Hippocampal formation (tissue), 2 donors: ENCODE measurements around the gene SLC36A4.
"Not testable (repeated sequence)": the region's sequence is repeated elsewhere in the genome, so short reads cannot be mapped to it uniquely, and the experiment has no call there.

Experiments
- DNase-seq, 2 donors: peaks; one replicate each; lab custom pipeline; 2025; lab: John Stamatoyannopoulos, UW

SLC36A4 gene

GRCh38 chr11:93197380-93198214, at the start of gene SLC36A4:
SLC36A4 (minus strand) TSS chr11:93197991; CDS start chr11:93197832, 159 bp downstream.
- peak; percentile 73 to 81 for DNase-seq

GRCh38 chr11:93246790-93247189, 49.0 kb upstream of the SLC36A4 start:
- DNase-seq = not testable (repeated sequence)

GRCh38 chr11:93244018-93244417, 46.2 kb upstream of the SLC36A4 start:
- DNase-seq = no peak

- no peak for DNase-seq
Observed at GRCh38 chr11:93239966-93240365, 42.2 kb upstream of the SLC36A4 start.

- no peak for DNase-seq
Observed at GRCh38 chr11:93238956-93239355, 41.2 kb upstream of the SLC36A4 start.

- DNase-seq = peak; percentile 2 to 4
Observed at GRCh38 chr11:93236741-93237675, 39.2 kb upstream of the SLC36A4 start.

- peak; percentile 70 to 76 for DNase-seq
Observed at GRCh38 chr11:93234602-93235207, 36.9 kb upstream of the SLC36A4 start.

- DNase-seq = no peak
Observed at GRCh38 chr11:93229876-93230275, 32.1 kb upstream of the SLC36A4 start.

GRCh38 chr11:93225662-93226061, 27.9 kb upstream of the SLC36A4 start:
- DNase-seq = peak in 1 of 2 donors; percentile 61

- DNase-seq = no peak
Observed at GRCh38 chr11:93221539-93221938, 23.7 kb upstream of the SLC36A4 start.

- no peak for DNase-seq
Observed at GRCh38 chr11:93220078-93220477, 22.3 kb upstream of the SLC36A4 start.

GRCh38 chr11:93219440-93219839, 21.6 kb upstream of the SLC36A4 start:
- no peak for DNase-seq

GRCh38 chr11:93216511-93217101, 18.8 kb upstream of the SLC36A4 start:
- no peak for DNase-seq

- no peak for DNase-seq
Observed at GRCh38 chr11:93213622-93214021, 15.8 kb upstream of the SLC36A4 start.

GRCh38 chr11:93212094-93212493, 14.3 kb upstream of the SLC36A4 start:
- no peak for DNase-seq

- no peak for DNase-seq
Observed at GRCh38 chr11:93209466-93209865, 11.7 kb upstream of the SLC36A4 start.

GRCh38 chr11:93208663-93209270, 11.0 kb upstream of the SLC36A4 start:
- no peak for DNase-seq

- no peak for DNase-seq
Observed at GRCh38 chr11:93199616-93200015, 1.8 kb upstream of the SLC36A4 start.

- DNase-seq = peak in 1 of 2 donors; percentile 56
Observed at GRCh38 chr11:93198215-93198845, 539 bp upstream of the SLC36A4 start.

GRCh38 chr11:93196816-93197379, 893 bp downstream of the SLC36A4 start:
- DNase-seq = no peak
